Keratinocyte (primary cell): ENCODE measurements around the gene BCL2L1.

ENCODE experiments used
- EZH2 ChIP-seq: IDR thresholded peaks from one replicate; pipeline ENCODE4 v1.6.1; 2012; ENCODE audit warnings: inconsistent platforms, mild to moderate bottlenecking, low read length, moderate library complexity
- TF ChIP-seq, protein P1 (sequence below), 3 experiments: IDR thresholded peaks in 1 of 3; conservative IDR thresholded peaks in 1 of 3; optimal IDR thresholded peaks in 1 of 3; 2 replicates in 2 of 3; 3 replicates in 1 of 3; pipeline versions ENCODE3 to v1.5.1; 2011; ENCODE audit warnings: low read length in 3 of 3, mild to moderate bottlenecking in 3 of 3, moderate library complexity in 2 of 3, control low read depth in 1 of 3, inconsistent platforms in 1 of 3; ENCODE audit not compliant: insufficient read depth in 2 of 3; ENCODE audit errors: extremely low read depth in 1 of 3

DNA sequence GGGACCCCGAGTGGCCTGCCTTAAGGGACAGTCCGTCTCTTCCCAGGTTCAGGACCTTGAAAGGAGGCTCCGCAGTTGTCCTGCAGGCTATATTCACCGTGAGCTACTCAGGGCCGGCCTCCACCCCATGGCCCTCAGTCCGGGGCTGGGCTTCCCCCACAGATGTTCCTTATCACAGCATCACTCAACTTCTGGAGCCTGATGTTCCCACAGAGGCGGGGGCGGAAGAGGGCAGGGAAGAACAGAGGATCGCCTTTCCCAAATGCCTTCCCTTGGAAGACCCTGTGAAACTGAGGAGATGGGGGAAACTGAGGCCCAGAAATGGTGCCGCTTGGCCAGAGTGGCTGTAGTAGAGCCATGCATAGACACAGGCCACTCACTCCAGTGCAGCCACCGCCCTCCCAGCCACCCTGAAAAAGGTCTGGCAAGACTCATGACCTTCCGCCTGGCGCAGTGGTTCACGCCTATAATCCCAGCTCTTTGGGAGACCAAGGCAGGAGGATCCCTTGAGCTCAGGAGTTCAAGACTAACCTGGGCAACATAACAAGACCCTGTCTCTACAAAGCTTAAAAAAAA is 89.2 kb downstream of the BCL2L1 start:
- TF ChIP-seq, protein P1, sequence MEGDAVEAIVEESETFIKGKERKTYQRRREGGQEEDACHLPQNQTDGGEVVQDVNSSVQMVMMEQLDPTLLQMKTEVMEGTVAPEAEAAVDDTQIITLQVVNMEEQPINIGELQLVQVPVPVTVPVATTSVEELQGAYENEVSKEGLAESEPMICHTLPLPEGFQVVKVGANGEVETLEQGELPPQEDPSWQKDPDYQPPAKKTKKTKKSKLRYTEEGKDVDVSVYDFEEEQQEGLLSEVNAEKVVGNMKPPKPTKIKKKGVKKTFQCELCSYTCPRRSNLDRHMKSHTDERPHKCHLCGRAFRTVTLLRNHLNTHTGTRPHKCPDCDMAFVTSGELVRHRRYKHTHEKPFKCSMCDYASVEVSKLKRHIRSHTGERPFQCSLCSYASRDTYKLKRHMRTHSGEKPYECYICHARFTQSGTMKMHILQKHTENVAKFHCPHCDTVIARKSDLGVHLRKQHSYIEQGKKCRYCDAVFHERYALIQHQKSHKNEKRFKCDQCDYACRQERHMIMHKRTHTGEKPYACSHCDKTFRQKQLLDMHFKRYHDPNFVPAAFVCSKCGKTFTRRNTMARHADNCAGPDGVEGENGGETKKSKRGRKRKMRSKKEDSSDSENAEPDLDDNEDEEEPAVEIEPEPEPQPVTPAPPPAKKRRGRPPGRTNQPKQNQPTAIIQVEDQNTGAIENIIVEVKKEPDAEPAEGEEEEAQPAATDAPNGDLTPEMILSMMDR (optimal IDR thresholded peaks at IDR 0.05 in 1 of 3, IDR thresholded peaks at IDR 0.05 in 1 of 3, conservative IDR thresholded peaks at IDR 0.05 in 1 of 3; ENCODE audit: extremely low read depth in 1 of 3, insufficient read depth in 2 of 3, low read length in 3 of 3), result no peak
- TF ChIP-seq EZH2, result no peak
